KMS-11 (cell line): Measurements from ENCODE around the gene VIPAS39.

Experiments
- H2AFZ ChIP-seq: fragments of 200-600 bp; sonication (generic); 2 replicates; pipeline ENCODE4 v1.6.1; 2016; ENCODE audit warnings: antibody characterized with exemption, mixed run types, low read depth
- H3K27ac ChIP-seq: fragments of 200-600 bp; sonication (generic); 2 replicates; pipeline ENCODE4 v1.6.1; 2016; ENCODE audit warnings: mild to moderate bottlenecking, mixed run types
- H3K27me3 ChIP-seq: fragments of 200-600 bp; sonication (generic); 2 replicates; pipeline ENCODE4 v1.6.1; 2017; ENCODE audit warnings: mild to moderate bottlenecking, low read depth, mixed run types, moderate library complexity; ENCODE audit not compliant: insufficient read depth
- H3K36me3 ChIP-seq: fragments of 200-600 bp; sonication (generic); 2 replicates; pipeline ENCODE4 v1.6.1; 2017; ENCODE audit warnings: mild to moderate bottlenecking, mixed run types; ENCODE audit not compliant: insufficient read depth
- H3K4me1 ChIP-seq: fragments of 200-600 bp; sonication (generic); 2 replicates; pipeline ENCODE4 v1.6.1; 2016; ENCODE audit warnings: mild to moderate bottlenecking, low read depth, mixed run types; ENCODE audit not compliant: poor library complexity, severe bottlenecking
- H3K4me2 ChIP-seq: fragments of 200-600 bp; sonication (generic); 2 replicates; pipeline ENCODE4 v1.7.0; 2016; ENCODE audit warnings: mild to moderate bottlenecking, mixed run types
- H3K4me3 ChIP-seq: fragments of 200-600 bp; sonication (generic); IDR thresholded peaks from 2 replicates; pipeline ENCODE4 v1.6.1; 2017; ENCODE audit warnings: low read depth, low read length, mixed read lengths; ENCODE audit not compliant: insufficient read depth
- H3K79me2 ChIP-seq: fragments of 200-600 bp; sonication (generic); 2 replicates; pipeline ENCODE4 v1.6.1; 2016; ENCODE audit warnings: low read depth, mixed run types; ENCODE audit not compliant: insufficient read depth
- H3K9ac ChIP-seq: fragments of 200-600 bp; sonication (generic); 2 replicates; pipeline ENCODE4 v1.6.1; 2016; ENCODE audit warnings: mild to moderate bottlenecking, mixed run types
- H4K20me1 ChIP-seq: fragments of 200-600 bp; sonication (generic); 2 replicates; pipeline ENCODE4 v1.6.1; 2016; ENCODE audit warnings: mild to moderate bottlenecking, mixed run types; ENCODE audit not compliant: insufficient read depth
- CTCF ChIP-seq: fragments of 200-600 bp; sonication (generic); conservative IDR thresholded peaks from 2 replicates; pipeline ENCODE4 v1.6.1; 2017; ENCODE audit warnings: low read depth, mild to moderate bottlenecking, antibody characterized with exemption, low read length, moderate library complexity, mixed read lengths

VIPAS39 gene

GRCh38 chr14:77475432-77476115 is 18.2 kb upstream of the VIPAS39 start:
- no peak overlapping the region for H3K27ac ChIP-seq
- no peak overlapping the region for H3K9ac ChIP-seq
- H3K4me3 ChIP-seq, result no peak overlapping the region
- H3K4me1 ChIP-seq, result no peaks in the 10 kb centered on the region
- no peak overlapping the region for H3K4me2 ChIP-seq
- no peaks in the 10 kb centered on the region for H3K36me3 ChIP-seq
- H3K27me3 ChIP-seq, result no peaks in the 10 kb centered on the region
- TF ChIP-seq CTCF, result no peak
- no peaks in the 10 kb centered on the region for H3K79me2 ChIP-seq
- no peak overlapping the region for H2AFZ ChIP-seq
- no peaks in the 10 kb centered on the region for H4K20me1 ChIP-seq

- H3K4me3 ChIP-seq, result no peak overlapping the region
- H2AFZ ChIP-seq, result no peak overlapping the region
- H3K36me3 ChIP-seq, result no peaks in the 10 kb centered on the region
- TF ChIP-seq CTCF, result no peak
- no peaks in the 10 kb centered on the region for H4K20me1 ChIP-seq
- no peaks in the 10 kb centered on the region for H3K79me2 ChIP-seq
- no peak overlapping the region for H3K4me2 ChIP-seq
- H3K9ac ChIP-seq, result no peak overlapping the region
- H3K27me3 ChIP-seq, result no peaks in the 10 kb centered on the region
- no peak overlapping the region for H3K27ac ChIP-seq
- H3K4me1 ChIP-seq, result no peaks in the 10 kb centered on the region
These were observed 17.2 kb upstream of the VIPAS39 start for GRCh38 chr14:77474479-77475177.

- no peaks in the 10 kb centered on the region for H3K27me3 ChIP-seq
- H3K27ac ChIP-seq, result no peak overlapping the region
- TF ChIP-seq CTCF, result no peak
- no peaks in the 10 kb centered on the region for H3K36me3 ChIP-seq
- no peak overlapping the region for H3K4me2 ChIP-seq
- H3K79me2 ChIP-seq, result no peaks in the 10 kb centered on the region
- no peaks in the 10 kb centered on the region for H4K20me1 ChIP-seq
- no peaks in the 10 kb centered on the region for H3K4me1 ChIP-seq
- no peak overlapping the region for H2AFZ ChIP-seq
- H3K9ac ChIP-seq, result no peak overlapping the region
- H3K4me3 ChIP-seq, result no peak overlapping the region
These were observed 16.5 kb upstream of the VIPAS39 start for GRCh38 chr14:77473921-77474320.

GRCh38 chr14:77470224-77470870 is 12.9 kb upstream of the VIPAS39 start:
- H3K79me2 ChIP-seq, result no peaks in the 10 kb centered on the region
- H3K4me3 ChIP-seq, result no peak overlapping the region
- H2AFZ ChIP-seq, result no peak overlapping the region
- no peak overlapping the region for H3K27ac ChIP-seq
- H3K4me1 ChIP-seq, result no peaks in the 10 kb centered on the region
- H3K9ac ChIP-seq, result no peak overlapping the region
- no peak for TF ChIP-seq CTCF
- H3K27me3 ChIP-seq, result no peaks in the 10 kb centered on the region
- no peaks in the 10 kb centered on the region for H3K36me3 ChIP-seq
- H4K20me1 ChIP-seq, result no peaks in the 10 kb centered on the region
- H3K4me2 ChIP-seq, result no peak overlapping the region
